Measurements from ENCODE around the gene DNAH9.

- TF ChIP-seq CTCF (IDR thresholded peaks at IDR 0.05) (no peak), POLR2A (IDR thresholded peaks at IDR 0.05) (no peak)
Observed at GRCh38 chr17:11640463-11640814, 42.2 kb downstream of the DNAH9 start.
